Left kidney (tissue), 2 donors: ENCODE results near the gene BABAM2. TPM values are rescaled to one million over a fixed set of nuclear protein-coding genes. Genes with fewer than 3 reads are reported as not detected.
"Not testable (repeated sequence)": the region's sequence is repeated elsewhere in the genome, so short reads cannot be mapped to it uniquely, and the experiment has no call there.

Source experiments
- DNase-seq: peaks from one replicate; pipeline ENCODE4 v3.0.0-alpha.2; 2013
- polyA plus RNA-seq: library from polyadenylated mRNA; unstranded; fragments of 120-200 nt; gene quantifications from one replicate; pipeline ENCODE4 v1.2.1, GENCODE V29; 2013; ENCODE audit not compliant: insufficient read length

The BABAM2 gene
- polyA plus RNA-seq, 1 donor = 55.7 TPM

DNA sequence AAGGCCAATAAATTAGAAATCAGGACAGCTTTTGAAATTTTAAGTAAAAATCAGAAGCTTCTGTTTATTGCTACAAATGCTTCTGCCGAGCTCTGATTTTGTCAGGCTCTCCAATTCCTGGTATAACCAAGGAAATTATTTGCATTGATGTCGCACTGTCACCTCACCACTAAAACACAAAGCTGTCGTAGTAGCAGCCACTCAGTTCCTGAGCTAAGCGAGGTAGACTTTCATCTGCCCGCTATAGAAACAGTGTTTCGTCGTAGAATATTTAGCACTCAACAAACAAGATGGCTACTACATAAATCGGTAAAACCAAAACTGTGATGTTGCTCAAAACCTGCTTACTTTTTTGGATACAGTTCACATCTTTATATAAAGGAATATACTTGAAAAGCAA is 360.8 kb downstream of the BABAM2 start:
- no peak for DNase-seq

DNA sequence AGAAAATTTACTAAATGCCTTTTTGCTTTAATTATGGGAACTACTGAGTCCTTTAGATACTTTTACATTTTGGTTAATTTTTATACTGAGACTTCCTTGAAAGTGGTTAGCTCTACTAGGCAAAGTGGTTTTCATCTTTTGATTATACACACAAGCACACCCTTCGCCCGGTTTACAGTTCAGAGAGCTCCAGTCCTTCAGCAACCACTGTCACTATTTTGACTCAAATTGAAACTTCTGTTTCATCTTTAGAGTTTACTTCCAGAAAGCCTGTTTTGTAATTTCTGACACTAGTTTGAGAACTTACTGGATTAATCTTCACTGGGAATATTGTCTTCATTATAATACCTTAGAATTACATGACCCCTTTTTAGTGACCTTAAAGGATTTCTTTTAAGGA is 361.8 kb downstream of the BABAM2 start:
- no peak for DNase-seq

GRCh38 chr2:28253543-28253942 is 363.0 kb downstream of the BABAM2 start:
- no peak for DNase-seq

DNA sequence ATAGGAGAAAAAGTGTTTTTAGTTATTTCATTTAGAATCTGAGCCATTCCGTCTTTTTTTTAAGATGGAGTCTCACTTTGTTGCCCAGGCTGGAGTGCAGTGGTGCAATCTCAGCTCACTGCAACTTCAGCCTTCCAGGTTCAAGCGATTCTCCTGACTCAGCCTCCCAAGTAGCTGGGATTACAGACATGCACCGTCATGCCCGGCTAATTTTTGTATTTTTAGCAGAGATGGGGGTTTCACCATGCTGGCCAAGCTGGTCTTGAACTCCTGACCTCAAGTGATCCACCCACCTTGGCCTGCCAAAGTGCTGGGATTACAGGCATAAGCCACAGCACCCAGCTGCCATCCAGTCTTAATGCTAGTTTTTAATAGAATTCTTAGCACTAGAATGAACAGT is 364.7 kb downstream of the BABAM2 start:
- not testable (repeated sequence) for DNase-seq

DNA sequence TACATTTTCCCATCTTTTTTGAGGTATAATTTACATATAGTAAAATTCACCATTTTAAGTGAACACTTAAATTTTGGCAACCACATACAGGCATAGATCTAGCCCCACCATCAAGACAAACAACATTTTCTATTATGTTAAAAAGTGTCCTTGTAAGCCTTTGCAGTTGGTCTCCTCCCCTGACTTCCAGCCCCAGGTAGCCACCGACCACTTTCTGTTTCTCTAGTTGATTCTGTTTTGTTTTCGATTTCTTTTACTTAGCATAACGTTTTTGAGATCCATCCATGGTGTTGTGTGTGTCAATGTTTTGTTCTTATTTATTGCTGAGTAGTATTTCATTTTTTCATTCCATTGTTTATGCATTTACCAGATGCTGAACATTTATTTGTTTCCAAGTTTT is 366.7 kb downstream of the BABAM2 start:
- DNase-seq = no peak

DNA sequence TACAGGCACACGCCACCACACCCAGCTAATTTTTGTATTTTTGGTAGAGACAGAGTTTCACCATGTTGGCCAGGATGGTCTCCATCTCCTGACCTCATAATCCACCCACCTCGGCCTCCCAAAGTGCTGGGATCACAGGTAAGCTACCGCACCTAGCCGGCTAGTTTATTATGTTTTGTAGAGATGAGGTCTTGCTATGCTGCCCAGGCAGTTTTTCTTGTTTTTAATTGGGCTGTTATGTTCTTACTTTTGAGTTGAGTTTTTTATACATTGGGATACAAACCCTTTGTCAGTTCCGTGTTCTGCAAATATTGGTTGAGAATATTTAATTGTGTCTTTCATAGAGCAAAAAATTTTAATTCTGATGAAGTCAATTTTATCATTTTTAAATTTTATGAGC is 368.7 kb downstream of the BABAM2 start:
- DNase-seq = not testable (repeated sequence)

- no peak for DNase-seq
Measured at GRCh38 chr2:28263690-28264089, 373.2 kb downstream of the BABAM2 start.

- no peak for DNase-seq
Measured at GRCh38 chr2:28267282-28267681, 376.8 kb downstream of the BABAM2 start.

- DNase-seq = no peak
Measured at GRCh38 chr2:28268386-28268785, 377.9 kb downstream of the BABAM2 start.

DNA sequence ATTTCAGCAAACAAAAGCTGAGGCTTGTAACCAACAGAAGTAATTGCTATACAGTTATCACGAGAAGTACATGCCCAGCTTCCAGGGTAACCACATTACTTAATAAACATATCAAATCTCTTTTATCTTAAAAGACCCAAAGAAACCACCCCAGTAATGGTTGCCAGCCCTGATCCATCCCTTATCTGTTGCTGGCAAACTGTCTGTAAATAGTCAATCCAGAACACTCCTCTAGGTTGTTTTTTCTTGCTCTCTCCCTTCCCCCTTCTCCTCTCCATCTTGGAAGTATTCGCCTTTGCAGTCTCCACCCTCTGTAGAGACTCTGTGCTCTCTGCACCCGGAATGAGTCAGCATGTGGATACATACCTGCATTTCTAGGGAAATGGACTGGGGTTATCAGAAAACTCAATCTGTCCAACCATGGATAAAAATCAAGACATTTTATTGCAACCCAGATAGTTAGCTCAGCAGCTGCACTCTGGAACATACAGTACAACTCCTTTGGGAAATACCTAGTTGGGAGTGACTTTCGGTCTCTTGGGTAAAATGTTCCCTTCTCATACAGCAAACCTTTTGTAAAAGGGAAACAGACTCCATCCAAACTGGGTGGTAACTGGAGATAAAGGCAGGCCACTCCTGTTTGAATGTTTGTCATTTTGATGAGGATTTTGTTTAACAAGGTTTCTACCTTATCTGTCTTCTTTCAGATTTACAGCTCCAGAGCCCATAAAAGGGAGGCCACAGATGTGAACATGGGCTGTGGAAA is 378.7 kb downstream of the BABAM2 start:
- no peak for DNase-seq

GRCh38 chr2:28270456-28271152 is 380.1 kb downstream of the BABAM2 start:
- DNase-seq = no peak

GRCh38 chr2:28271231-28271918 is 380.8 kb downstream of the BABAM2 start:
- DNase-seq = no peak

GRCh38 chr2:28271919-28272250 is 381.4 kb downstream of the BABAM2 start:
- no peak for DNase-seq

DNA sequence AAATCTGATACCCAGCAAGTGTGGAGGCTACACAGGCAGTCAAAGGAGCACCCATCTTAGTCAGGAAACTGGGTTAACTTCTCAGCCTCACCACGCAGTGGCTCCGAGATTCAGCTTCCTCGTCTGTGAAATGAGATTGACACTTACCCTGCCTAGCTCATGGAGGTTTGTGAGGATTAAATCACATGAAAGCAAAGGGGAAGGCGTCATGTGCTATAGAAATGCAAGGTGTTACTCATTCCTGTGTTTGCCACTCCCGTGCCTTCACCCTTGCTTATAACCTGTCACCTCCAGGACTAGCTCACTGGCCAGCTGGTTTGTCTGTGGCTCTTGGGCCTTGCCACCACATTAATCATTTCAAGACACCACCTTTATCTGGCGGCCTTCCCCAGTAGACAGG is 383.2 kb downstream of the BABAM2 start:
- no peak for DNase-seq

DNA sequence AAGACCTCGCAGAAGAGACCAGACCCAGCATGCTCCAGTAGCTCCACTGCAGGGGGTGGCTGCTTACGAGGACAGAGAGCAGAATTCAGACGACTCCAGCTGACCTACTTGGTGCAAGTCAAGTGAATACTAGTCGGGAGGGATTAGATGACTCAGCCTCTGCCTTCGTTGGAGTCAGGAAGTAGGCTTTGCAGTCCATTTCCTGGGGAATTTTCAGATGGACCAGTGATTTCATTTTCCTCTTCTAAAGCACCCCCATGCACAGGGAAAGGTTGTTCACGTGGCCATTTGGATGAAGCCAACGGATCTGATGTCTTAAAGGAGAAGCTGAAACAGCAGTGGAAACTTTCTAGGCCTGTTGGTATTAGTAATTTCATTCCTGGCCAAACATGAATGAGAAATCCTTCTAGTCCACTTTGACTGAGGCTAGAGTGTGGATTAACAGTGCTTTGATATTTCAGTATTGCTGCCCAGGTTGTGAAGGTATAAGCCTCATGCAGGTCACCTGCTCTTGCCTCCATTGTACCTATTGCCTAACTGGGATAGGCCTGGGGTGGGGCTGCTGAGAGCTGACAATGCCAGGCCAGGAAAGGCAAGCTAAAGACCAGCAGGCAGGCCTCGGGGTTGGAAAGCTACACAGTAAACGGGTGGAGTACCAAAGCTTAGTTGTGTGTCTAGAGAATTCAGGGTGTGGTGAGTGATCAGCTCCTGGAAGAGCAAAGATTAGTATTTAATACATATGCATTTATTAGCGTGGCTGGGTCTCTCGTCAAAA is 384.6 kb downstream of the BABAM2 start:
- no peak for DNase-seq

GRCh38 chr2:28276076-28276618 is 385.6 kb downstream of the BABAM2 start:
- DNase-seq = no peak

DNA sequence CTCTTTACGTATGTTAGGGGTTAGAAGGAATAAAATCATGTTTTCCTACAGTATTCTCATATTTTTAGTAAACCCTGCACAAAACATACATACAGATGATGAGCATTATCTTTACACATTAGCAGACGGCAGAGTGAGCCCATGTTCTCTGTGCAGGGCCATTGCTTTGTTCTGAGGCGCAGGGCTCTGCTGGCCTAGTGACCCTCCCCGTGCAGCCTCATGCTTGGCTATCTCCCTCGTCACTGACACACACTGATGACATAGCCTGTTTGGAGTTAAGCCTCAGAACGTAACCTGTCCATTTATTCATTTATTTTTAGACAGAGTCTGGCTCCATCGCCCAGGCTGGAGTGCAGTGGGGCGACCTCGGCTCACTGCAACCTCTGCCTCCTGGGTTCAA is 386.3 kb downstream of the BABAM2 start:
- no peak for DNase-seq

- no peak for DNase-seq
Measured at GRCh38 chr2:28277466-28277865, 386.9 kb downstream of the BABAM2 start.

DNA sequence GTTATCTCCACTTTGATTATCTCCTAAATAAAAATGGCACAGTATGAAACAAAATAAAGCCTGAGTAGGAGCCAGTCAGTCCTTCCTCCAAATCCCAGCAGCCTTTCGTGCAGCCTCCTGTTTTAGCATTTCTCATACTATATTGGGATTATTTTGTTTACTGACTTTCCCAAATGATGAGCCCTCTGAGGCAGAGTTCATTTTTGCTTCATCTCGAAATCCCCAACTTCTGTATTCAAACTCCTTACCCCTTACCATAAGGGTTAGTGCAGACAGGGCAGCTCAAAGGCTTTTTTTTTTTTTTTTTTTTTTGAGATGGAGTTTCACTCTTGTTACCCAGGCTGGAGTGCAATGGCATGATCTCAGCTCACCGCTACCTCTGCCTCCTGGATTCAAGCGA is 388.8 kb downstream of the BABAM2 start:
- DNase-seq = no peak

DNA sequence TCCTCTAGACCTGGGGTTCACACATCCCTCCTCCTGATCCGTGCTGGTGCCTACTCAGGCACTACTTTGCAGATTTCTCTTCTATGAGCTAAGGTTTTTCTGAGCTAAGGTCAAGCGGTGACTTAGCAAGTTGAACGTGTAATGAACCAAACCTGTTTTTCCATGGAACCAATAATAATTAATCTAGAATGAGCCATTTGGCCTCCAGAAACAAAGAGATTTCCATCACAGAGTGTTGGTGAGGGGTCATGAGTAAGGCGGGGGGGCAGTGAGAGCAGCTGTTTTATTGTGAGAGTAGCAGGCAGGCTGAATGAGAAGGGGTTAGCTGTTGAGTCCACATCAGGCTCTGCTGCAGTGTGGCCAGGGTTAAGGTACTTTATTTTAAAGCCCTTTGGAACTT is 390.1 kb downstream of the BABAM2 start:
- DNase-seq = peak; percentile 49

- DNase-seq = no peak
Measured at GRCh38 chr2:28281739-28282138, 391.2 kb downstream of the BABAM2 start.

- DNase-seq = no peak
Measured at GRCh38 chr2:28282248-28282647, 391.7 kb downstream of the BABAM2 start.
